Astrocyte (in vitro differentiated cells and primary cell): Measurements from ENCODE around the gene PCDHGA8.

Experiments
- EZH2 ChIP-seq: IDR thresholded peaks from 2 replicates; pipeline ENCODE4 v1.6.1; 2012; ENCODE audit warnings: mild to moderate bottlenecking, low read length, inconsistent platforms; ENCODE audit not compliant: insufficient read depth
- TF ChIP-seq, protein P1 (sequence below): IDR thresholded peaks from 2 replicates; pipeline ENCODE4 v1.5.1; 2011; ENCODE audit warnings: low read depth, mild to moderate bottlenecking, inconsistent platforms, low read length, moderate library complexity; ENCODE audit not compliant: insufficient read depth

DNA sequence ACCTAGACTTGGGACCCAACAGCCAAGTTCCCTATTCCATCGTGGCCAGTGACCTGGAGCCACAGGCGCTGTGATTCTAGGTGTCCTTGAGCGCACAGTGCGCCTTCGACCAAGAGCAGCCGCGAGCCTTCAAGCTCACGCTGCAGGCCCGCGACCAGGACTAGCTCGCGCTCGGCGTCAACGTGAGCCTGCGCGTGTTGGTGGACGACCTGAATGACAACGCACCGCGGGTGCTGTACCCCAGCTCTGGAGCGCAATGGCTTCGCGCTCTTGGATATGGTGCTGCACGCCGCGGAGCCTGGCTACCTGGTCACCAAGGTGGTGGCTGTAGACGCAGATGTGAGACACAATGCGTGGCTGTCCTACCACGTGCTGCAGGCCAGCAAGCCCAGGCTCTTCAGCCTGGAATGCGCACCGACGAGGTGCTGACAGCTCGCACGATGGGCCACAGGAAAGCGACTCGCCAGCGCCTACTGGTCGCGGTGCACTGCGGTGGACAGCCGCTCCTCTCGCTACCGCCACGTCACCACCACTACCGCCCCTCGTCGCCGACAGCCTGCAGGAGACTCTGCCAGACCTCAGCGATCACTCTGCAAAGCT is 49.2 kb downstream of the PCDHGA8 start:
- TF ChIP-seq, protein P1, sequence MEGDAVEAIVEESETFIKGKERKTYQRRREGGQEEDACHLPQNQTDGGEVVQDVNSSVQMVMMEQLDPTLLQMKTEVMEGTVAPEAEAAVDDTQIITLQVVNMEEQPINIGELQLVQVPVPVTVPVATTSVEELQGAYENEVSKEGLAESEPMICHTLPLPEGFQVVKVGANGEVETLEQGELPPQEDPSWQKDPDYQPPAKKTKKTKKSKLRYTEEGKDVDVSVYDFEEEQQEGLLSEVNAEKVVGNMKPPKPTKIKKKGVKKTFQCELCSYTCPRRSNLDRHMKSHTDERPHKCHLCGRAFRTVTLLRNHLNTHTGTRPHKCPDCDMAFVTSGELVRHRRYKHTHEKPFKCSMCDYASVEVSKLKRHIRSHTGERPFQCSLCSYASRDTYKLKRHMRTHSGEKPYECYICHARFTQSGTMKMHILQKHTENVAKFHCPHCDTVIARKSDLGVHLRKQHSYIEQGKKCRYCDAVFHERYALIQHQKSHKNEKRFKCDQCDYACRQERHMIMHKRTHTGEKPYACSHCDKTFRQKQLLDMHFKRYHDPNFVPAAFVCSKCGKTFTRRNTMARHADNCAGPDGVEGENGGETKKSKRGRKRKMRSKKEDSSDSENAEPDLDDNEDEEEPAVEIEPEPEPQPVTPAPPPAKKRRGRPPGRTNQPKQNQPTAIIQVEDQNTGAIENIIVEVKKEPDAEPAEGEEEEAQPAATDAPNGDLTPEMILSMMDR = no peak
- no peak for TF ChIP-seq EZH2
